A549 treated with dexamethasone at 1 μM for 4 hours (cell line): ENCODE data around the gene GPR21. TPM values are rescaled to one million over a fixed set of nuclear protein-coding genes. Genes with fewer than 3 reads are reported as not detected.

ENCODE experiments used
- total RNA-seq: library from RNA; stranded (reverse); fragments of 200-300 nt; extraction: Qiagen RNA extraction; gene quantifications from 5 replicates; pipeline ENCODE4 v1.2.3, GENCODE V29; 2022

The GPR21 gene, protein sequence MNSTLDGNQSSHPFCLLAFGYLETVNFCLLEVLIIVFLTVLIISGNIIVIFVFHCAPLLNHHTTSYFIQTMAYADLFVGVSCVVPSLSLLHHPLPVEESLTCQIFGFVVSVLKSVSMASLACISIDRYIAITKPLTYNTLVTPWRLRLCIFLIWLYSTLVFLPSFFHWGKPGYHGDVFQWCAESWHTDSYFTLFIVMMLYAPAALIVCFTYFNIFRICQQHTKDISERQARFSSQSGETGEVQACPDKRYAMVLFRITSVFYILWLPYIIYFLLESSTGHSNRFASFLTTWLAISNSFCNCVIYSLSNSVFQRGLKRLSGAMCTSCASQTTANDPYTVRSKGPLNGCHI
- total RNA-seq: not detected in 5 replicates

DNA sequence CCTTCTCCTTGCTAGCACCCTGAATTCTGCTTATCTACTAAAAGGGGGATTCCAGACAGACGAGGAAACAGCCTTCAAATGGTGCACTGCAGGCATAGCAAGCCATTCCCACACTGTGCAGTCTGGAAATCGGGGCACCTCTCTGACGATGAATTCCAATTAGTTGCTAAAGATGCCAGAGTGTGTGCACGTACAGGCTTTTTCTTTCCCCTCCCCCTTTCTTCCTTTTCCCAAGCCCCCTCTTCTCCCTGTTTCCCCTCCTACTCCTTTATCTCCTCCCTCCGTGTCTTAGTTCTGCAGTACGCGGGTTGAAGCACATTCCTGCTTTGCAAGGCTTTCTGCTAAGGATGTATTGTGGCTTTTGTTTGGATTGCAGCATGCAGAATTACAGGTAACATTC lies at the start of gene GPR21:
GPR21 (plus strand) TSS at position 316 of the 400 bp plus-strand sequence. CDS start 900 bp downstream, outside the sequence.

Other genes starting within 250 kb of the GPR21 start
- gene OR5C1, start 244.7 kb upstream of the GPR21 start, total RNA-seq: not detected in 5 replicates
- gene OR1K1, start 233.5 kb upstream of the GPR21 start, total RNA-seq: not detected in 5 replicates
- 15.1 to 20.0 TPM (median 17.7 TPM) in 5 replicates for gene PDCL, start 205.1 kb upstream of the GPR21 start, total RNA-seq
- gene RC3H2, start 128.3 kb upstream of the GPR21 start, total RNA-seq: 14.7 to 28.5 TPM (median 23.8 TPM) in 5 replicates
- gene ZBTB6, start 120.3 kb upstream of the GPR21 start, total RNA-seq: 4.7 to 6.1 TPM (median 4.9 TPM) in 5 replicates
- gene ZBTB26, start 102.2 kb upstream of the GPR21 start, total RNA-seq: 1.5 to 2.4 TPM (median 2.1 TPM) in 5 replicates
- gene RABGAP1, start 92.6 kb upstream of the GPR21 start, total RNA-seq: 13.6 to 16.2 TPM (median 15.4 TPM) in 5 replicates
- gene STRBP, start 234.9 kb downstream of the GPR21 start, total RNA-seq: 16.2 to 17.9 TPM (median 16.5 TPM) in 5 replicates